Suppressor macrophage treated with lipopolysaccharide for 4 hours (primary cell): Measurements from ENCODE around the gene ABCC1.
"Not testable (repeated sequence)": the region's sequence is repeated elsewhere in the genome, so short reads cannot be mapped to it uniquely, and the experiment has no call there.

ENCODE experiments used
- DNase-seq: peaks from one replicate; pipeline ENCODE4 v3.0.0-alpha.2; 2020

ABCC1 gene

DNA sequence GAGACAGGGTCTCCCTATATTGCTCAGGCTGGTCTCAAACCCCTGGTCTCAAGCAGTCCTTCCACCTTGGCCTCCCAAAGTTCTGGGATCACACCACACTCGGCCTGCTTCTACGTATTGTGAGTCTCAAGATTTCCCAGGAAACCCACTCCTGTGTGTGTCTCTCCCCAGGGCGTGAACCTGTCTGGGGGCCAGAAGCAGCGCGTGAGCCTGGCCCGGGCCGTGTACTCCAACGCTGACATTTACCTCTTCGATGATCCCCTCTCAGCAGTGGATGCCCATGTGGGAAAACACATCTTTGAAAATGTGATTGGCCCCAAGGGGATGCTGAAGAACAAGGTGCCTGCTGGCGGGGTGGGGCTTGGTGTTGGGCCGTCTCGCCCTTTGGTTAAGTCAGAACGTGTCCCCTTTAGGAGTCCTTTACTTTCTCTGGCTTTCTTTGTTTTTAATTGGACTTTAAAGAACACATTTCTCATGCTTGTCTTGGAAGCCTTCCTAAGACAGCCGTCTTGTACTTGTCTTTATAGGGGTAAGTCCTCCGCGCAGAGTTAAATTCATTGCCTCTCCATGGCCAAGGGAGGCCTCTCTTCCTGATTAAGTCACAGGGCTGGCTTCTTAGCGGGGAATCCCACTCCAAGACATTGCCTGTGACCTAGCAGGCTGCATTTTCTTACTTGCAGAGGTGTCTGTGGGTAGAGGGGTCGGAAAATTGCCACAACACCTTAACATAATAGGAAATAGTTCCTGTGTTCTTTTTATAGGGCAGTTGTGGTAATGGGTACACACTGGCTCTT is 137.4 kb downstream of the ABCC1 start:
- no peak for DNase-seq

DNA sequence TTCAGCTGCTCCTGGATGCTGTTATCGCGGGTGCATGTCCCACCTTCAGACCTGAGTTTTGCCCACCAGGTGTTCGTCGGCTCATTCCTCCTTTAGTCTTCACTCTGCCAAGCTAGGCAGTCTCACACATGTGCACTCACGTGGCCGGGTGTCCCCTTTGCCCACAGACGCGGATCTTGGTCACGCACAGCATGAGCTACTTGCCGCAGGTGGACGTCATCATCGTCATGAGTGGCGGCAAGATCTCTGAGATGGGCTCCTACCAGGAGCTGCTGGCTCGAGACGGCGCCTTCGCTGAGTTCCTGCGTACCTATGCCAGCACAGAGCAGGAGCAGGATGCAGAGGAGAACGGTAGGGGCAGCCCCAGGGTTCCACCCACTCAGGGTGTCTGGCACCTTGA is 140.8 kb downstream of the ABCC1 start:
- no peak for DNase-seq

DNA sequence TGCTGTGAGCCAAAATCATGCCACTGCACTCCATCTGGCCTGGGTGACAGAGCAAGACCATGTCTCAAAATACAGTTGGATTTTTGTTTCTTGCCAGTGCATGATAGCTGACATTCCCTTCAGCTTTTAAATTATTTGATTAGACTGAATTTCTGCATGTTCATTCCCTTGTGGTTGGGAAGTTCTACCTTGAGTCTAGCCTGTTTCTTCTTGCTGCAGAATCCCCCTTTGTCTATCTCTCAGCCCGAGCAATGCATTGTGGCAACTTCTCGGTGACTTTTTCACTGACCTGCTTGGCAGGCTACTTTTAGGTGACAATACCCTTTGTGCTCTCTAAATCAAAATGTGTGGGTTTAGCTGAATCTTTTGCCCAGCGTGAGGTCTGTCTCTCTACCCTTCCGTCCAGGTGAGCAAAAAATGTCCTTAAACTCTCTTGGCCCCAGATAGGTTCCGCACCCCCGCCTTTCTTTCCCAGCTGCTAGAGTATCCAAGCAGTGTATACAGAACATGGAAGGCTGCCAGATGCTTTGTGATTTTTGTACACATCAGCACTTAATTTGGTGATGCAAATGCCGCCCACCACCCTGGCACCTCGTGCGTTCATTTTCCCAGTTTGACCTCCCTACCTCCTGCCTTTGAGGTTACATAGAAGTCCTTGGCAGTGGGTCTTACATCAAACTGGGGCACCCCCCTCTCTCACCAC is 143.7 kb downstream of the ABCC1 start:
- DNase-seq = peak; percentile 24

DNA sequence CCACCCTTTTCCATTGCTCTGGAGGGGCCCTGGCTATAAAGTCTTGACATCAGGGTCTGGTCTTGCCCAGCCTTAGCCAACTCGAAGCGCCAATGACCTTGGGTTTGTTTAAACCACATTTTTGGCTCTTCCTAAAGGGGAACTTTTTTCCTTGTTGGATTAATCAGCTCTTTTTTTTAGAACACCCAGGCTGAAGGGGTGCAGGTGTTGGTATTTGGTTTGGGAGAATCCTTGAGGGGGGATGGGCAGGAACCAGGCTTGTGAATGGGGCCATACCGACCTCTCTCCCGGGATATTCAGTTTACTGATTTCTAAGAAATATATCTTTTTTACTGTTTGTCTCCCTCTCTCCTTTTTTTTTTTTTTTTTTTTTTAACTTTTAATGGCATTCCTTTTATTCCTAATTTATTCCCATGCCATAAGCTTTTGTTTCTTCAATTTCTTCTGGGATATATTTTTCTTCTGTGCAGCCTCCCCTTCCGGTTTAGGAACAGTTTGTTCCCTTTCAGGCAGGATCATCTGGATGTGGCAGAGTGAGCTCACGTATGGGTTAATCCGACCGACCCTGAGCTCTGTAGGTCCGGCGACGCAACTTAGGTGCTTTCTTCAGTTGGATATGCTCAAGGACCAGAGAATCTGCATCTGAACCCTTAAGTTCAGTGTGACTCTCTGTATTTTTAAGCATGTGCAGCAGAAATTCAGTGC is 144.4 kb downstream of the ABCC1 start:
- DNase-seq = no peak

DNA sequence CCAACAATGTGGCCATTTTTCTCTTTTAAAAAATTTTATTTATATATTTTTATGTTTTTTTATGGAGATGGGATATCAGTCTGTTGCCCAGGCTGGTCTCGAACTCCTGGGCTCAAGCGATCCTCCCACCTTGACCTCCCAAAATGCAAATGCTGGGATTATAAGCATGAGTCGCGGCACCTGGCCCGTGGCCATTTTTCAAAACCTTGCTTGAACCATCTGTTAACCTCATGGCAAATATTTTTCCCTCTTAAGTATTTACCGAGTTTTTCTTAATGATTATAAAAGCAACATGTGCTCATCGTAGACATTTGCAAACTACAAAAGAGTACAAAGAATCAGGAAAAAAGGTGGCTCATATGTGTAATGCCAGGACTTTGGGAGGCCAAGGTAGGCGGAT is 146.2 kb downstream of the ABCC1 start:
- no peak for DNase-seq

DNA sequence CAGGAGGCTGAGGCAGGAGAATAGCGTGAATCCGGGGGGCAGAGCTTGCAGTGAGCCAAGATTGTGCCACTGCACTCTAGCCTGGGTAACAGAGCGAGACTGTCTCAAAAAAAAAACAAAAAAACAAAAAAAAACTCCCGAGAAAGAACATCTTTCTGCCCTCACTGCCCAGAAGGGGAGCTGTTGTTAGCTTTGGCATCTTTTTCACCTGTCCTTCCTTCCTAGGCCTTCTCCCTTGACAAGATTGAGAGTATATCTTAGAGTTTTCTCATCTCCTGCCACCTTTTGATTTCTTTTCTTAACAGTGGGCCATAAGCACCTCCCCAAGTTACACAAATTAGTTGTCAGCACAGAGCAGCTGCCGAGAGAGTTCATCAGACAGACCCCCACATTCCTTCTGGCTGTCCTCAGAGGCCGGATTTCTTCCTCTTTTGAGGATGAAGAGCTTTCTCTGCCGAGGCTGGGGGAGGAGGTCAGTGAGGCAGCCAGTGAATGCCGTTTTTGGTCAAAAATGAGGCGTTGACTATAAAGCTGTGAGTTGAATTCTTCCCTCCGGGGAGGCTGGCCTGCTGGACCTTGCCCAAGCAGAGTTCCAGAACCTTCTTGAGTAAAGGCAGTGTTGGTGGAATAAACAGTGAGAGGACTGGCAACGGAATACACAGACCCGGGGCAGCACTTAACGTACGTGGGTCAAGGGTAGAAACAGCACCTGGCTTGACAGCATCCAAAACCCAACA is 146.9 kb downstream of the ABCC1 start:
- DNase-seq = no peak

DNA sequence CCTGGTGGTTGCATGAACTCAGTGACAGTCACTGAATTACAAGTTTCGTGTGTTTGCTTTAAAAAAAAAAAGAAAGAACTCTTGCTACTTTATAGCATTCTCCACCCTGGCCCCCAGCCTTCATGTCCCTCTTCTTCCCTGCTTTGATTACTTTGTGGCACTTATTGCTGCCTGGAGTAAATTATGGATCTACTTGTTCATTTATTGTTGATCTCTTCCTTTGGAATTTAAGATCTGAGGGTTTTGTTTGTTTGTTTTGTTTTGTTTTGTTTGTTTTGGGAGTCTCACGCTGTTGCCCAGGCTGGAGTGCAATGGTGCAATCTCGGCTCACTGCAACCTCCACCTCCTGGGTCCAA is 147.4 kb downstream of the ABCC1 start:
- DNase-seq = no peak

DNA sequence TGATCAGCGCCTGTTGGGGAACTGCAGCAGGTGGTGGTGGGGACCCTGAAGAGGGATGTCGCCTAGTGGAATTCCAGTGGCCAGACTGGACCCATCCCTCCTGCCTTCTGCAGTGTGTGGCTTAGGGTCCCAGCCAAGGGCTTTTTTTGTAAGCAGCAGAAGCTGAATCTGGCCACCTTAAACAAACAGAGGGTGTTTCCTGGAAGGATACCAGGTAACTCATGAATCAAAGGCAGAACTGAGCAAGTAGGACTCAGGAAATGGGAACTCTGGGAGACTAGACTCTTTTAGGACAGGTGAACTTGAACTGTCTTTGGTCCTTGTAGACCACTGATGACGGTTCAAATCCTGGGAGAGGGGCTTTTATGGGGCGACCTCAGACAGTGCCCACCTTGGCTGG is 149.9 kb downstream of the ABCC1 start:
- DNase-seq = no peak

DNA sequence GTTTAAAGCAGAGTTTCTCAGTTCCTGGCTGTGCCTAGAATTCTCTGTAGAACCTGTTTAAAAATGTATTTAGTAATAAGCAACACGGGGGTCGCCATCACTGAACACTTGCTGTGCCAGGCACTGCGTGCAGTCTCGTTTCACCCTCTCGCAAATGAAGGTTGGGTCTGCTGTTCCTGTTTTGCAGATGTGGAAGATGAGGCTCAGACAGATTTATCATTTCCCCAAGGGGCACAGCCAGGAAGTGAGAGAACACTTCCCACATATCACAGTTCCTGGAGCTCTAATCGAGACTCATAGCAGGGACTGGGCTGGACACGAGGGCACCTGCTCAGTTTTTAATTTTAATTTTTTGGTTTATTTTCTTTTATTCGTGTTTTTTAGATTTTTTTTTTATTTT is 151.2 kb downstream of the ABCC1 start:
- no peak for DNase-seq

DNA sequence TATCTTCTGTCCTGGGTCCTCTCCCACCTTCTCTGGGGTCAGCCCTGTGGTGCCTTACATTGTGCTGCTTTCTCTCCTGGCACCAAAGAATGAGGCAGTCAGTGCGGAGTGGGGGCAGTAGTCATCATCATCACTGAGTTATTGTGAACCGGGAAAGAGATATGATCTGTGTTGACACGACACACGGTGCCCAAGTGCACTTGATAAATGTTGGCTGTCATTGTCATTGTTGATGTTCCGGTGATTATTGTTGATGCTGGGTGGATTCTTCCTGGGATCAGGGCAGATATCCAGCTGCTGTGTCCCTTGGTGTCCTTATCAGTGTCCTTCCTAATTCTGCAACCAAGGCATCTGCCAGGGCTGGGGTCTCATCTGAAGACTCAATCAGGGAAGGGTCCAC is 152.2 kb downstream of the ABCC1 start:
- no peak for DNase-seq

DNA sequence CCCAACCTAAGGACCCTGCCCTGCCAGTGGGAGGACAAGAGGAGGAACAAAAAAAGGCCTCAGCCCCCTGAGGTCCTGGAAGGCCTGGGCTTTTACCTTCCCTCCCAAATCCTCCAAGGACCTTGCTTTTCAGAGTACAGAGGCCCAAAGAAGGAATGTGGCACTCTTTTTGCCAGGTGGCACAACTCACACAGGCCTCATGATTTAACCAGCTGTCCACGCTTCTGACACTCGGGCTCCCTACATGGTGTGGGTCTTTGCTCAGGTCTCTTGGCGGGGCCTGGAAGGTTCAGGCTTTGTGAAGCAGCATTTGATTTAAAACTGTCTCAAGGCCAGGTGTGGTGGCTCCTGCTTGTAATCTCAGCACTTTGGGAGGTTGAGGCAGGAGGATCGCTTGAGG is 153.3 kb downstream of the ABCC1 start:
- DNase-seq = no peak

DNA sequence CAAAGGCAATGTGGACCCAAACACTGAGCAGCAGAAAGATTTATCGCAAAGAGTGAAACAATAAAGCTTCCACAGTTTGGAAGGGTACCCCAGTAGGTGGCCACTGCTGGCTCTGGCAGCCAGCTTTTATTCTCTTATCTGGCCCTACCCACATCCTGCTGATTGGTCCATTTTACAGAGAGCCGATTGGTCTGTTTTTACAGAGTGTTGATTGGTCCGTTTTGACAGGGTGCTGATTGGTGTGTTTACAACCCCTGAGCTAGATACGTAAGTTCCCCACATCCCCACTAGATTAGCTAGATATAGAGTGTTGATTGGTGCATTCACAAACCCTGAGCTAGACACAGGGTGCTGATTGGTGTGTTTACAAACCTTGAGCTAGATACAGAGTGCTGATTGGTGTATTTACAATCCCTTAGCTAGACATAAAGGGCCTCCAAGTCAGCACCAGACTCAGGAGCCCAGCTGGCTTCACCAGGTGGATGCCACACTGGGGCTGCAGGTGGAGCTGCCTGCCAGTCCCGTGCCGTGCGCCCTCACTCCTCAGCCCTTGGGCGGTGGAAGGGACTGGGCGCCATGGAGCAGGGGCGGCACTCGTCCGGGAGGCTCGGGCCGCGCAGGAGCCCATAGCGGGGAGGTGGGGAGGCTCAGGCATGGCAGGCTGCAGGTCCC is 154.9 kb downstream of the ABCC1 start:
- not testable (repeated sequence) for DNase-seq

DNA sequence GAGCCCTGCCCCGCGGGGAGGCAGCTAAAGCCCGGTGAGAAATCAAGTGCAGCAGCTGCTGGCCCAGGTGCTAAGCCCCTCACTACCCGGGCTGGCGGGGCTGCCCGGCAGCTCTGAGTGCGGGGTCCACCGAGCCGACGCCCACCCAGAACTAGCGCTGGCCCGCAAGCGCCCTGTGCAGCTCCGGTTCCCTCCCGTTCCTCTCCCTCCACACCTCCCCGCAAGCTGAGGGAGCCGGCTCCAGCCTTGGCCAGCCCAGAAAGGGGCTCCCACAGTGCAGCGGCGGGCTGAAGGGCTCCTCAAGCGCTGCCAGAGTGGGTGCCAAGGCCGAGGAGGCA is 155.4 kb downstream of the ABCC1 start:
- DNase-seq = not testable (repeated sequence)

DNA sequence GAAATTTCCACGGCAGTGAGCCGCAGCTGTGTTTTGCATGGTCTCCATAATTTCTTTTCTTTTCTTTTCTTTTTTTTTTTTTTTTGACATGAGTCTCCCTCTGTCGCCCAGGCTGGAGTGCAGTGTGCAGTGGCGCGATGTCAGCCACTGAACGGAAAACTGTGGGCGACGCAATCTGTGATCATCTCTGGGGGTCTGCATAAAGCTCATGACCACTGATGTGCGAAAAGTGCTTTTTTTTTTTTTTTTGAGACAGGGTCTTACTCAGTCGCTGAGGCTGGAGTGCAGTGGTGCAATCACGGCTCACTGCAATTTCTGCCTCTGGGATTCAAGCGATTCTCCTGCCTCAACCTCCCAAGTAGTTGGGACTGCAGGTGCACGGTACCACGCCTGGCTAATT is 156.2 kb downstream of the ABCC1 start:
- no peak for DNase-seq

DNA sequence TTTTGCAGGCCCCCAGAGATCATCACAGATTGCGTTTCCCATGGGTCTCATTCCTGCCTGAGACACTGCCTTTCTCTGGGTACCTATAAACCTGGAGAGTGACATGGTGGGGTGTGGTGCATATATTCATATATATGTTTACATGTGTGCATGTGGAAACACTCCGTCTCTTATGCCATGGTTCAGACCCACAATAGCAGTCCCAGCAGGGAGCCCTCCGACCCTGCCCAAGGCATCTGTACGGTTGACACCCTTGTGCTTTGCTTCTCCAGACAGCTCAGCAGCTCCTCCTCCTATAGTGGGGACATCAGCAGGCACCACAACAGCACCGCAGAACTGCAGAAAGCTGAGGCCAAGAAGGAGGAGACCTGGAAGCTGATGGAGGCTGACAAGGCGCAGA is 157.1 kb downstream of the ABCC1 start:
- DNase-seq = no peak

DNA sequence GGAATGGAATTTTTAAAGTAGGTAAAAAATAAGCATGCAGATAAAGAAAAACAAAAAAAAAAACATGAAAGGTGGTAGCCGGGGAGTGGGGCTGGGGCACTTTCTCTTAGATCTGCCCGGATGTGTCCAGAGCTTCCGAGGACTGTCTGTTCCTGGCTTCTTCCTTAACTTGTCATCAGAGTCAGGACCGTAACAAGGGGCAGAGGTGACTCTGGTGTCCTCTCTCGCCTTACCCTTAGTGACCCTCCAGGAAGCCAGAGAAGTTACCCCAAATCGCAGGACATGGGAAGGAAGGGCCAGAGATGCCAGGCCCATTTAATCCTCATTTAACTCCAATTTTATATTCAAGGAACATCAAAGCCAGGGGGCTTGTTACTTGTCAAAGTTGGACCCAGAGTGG is 158.4 kb downstream of the ABCC1 start:
- no peak for DNase-seq

DNA sequence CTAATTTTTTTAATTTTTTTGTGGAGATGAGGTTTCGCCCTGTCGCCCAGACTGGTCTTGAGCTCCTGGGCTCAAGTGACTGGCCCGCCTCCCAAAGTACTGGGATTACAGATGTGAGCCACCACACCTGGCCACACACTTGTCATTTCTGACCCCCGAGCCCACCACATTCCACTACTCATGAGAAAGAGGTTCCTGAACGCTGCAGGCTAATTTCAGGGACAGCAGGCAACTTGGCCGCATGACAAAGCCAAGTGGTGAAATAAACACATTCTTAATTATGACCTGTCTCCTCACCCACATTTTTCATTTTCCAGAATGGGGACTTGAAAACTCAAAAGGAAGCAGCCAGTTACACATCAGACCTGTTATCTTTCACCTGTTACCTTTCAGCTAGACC is 159.3 kb downstream of the ABCC1 start:
- no peak for DNase-seq

DNA sequence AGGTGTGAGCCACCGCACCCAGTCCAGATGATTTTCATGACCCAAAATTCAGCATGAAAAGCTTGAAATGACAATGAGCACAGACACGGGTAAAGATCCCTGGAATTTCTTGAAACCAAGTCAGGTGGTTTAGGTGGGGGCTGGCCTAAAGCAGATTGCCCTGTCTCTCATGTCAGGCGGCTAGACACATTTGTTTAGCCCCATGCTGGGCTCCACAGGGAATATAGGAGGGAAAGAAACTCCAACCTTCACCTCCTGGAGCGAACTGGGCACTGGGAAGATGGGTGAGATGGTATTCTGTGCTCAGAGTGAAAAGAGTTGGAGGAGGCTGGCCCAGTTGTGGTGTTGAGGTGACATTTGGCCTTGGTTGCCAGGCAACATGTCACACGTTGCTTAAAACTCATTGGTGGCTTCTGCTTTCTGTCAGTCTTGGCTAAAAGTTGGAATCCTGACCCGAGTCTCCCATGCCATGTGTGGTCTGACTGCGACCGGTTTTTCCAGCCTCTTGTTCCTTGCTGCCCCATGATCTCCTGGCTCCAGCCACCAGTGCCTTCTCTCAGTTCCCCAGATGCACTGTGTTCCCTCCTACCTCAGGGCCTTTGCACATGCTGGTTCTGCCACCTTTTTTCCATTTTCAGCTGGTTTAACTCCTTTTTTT is 160.2 kb downstream of the ABCC1 start:
- DNase-seq = no peak

DNA sequence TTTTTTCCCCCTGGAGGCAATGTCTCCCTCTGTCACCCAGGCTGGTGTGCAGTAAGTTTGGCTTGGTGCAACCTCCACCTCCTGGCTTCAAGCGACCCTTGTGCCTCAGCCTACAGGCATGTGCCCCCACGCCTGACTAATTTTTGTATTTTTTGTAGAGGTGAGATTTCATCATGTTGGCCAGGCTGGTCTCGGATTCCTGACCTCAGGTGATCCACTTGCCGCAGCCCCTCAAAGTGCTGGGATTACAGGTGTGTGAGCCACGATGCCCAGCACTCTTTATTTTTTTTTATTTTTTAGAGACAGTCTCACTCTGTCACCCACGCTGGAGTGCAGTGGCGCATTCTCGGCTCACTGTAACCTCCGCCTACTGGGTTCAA is 160.7 kb downstream of the ABCC1 start:
- no peak for DNase-seq

DNA sequence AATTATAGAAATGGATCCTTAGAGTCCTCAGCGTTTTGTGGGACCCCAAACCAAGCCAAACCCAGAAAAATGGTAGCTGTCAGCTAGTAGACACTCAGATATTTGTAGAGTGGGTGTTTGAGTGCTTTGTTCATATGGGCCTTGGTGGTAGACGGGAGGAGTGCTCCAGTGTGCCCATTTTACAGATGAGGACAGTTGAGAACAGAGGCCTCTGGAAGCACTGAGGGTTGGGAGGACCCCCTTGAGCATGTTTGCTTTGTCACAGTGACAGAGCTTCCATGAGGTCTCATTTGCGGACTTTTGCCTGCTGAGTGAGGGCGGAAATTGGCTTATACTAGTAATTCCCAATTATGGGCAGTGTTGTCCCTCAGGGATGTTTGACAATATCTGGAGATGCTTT is 162.2 kb downstream of the ABCC1 start:
- DNase-seq = no peak

DNA sequence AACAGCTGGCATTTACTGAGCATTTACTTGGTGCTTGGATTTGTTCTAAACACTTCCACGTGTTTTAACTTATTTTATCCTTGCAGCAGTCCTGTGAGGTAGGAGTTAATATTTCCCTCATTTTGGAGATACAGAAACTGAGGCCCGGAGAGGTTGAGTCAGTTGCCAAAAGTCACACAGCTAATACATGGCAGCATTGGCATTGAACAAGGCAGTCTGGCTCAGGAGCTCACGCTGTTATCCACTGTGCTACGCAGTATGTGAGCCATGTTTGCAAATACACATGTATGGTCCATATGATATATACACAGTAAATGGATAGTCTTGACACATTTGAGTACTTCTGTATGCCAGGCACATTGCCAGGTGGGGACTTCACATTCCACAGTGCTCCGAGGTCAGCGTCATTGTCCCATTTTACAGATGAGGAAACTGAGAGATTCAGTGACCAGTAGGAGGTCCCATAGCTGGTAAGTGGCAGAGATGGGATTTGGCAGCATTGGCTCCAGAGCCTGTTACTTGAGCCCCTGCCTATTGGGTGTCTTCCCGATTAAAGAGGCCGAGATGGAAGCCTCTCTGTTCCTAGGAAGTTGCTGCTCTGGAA is 163.1 kb downstream of the ABCC1 start:
- no peak for DNase-seq

DNA sequence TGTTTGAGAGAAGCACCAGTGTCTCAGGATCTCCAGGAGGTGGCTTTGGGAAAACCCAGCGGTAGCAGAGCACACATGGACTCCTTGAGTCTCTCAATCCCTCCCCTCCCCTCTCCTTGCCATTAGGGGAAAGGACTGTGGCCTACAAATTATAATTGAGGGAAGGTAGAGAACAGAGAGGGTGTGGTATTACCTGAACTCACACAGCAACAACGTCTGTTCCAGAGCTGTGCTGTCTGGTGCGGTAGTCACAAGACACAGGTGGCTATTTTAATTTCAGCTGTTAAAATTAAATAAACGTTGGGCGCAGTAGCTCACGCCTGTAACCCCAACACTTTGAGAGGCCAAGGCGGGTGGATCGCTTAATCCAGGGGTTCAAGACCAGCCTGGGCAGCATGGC is 163.7 kb downstream of the ABCC1 start:
- no peak for DNase-seq
